T-cell (primary cell): Measurements from ENCODE around the gene WNT3A. TPM values are rescaled to one million over a fixed set of nuclear protein-coding genes. Genes with fewer than 3 reads are reported as not detected.

Source experiments
- ATAC-seq, 4 experiments: fragments of 200-7000 bp in 3 of 4; fragments of 150-1000 bp in 1 of 4; cut with Tn5 transposase; replicated peaks in 1 of 4; 1 replicate in 3 of 4; 2 replicates in 1 of 4; pipeline ENCODE4 v1.10.0; 2021; ENCODE audit warnings: moderate library complexity in 3 of 4, mild to moderate bottlenecking in 2 of 4, moderate number of reproducible peaks in 1 of 4
- CTCF ChIA-PET, 2 donors: fragments of 300-600 bp; sonication (Branson Sonifier 250); formaldehyde crosslinking; loops; one replicate each; lab custom pipeline; 2022; ENCODE audit warnings: antibody characterized with exemption in 2 of 2; lab: Charles Lee
- POLR2A ChIA-PET, 2 donors: fragments of 300-600 bp; sonication (Branson Sonifier 250); formaldehyde crosslinking; loops; one replicate each; lab custom pipeline; 2022; ENCODE audit warnings: antibody characterized with exemption in 2 of 2; lab: Charles Lee
- DNase-seq, 35 experiments: peaks; one replicate each; pipeline versions ENCODE4 v3.0.0 to v3.0.0-alpha.2; 2013 to 2023
- H3K27ac ChIP-seq: one replicate; pipeline ENCODE4 v1.5.1; 2013; ENCODE audit warnings: low read length
- H3K27me3 ChIP-seq, 2 experiments: replicated peaks in 1 of 2; 1 replicate in 1 of 2; 2 replicates in 1 of 2; pipeline versions ENCODE4 v1.6.1 to v1.7.0; 2013; ENCODE audit warnings: low read length in 1 of 2, mixed read lengths in 1 of 2; ENCODE audit not compliant: control insufficient read depth in 2 of 2, insufficient read depth in 2 of 2; ENCODE audit errors: extremely low read depth in 1 of 2
- H3K36me3 ChIP-seq, 2 donors: 1 replicate in 1 of 2; 2 replicates in 1 of 2; pipeline versions ENCODE4 v1.6.1 to v1.7.0; 2013; ENCODE audit warnings: low read length in 1 of 2; ENCODE audit not compliant: control insufficient read depth in 2 of 2, insufficient read depth in 1 of 2; ENCODE audit errors: extremely low read depth in 1 of 2
- H3K4me1 ChIP-seq, 2 experiments: 1 replicate in 1 of 2; 2 replicates in 1 of 2; pipeline versions ENCODE4 v1.6.1 to v1.7.0; 2013; ENCODE audit warnings: low read length in 2 of 2, mixed read lengths in 1 of 2; ENCODE audit not compliant: insufficient read depth in 2 of 2, control insufficient read depth in 1 of 2; ENCODE audit errors: extremely low read depth in 1 of 2
- H3K4me3 ChIP-seq, 2 donors: 1 replicate in 1 of 2; 2 replicates in 1 of 2; pipeline versions ENCODE4 v1.5.1 to v1.7.0; 2013; ENCODE audit warnings: mild to moderate bottlenecking in 2 of 2, low read length in 1 of 2, moderate library complexity in 1 of 2; ENCODE audit not compliant: control insufficient read depth in 1 of 2; ENCODE audit errors: extremely low read depth in 1 of 2
- H3K9me3 ChIP-seq: 2 replicates; pipeline ENCODE4 v1.7.0; 2013
- H3K27ac Mint-ChIP-seq, 2 donors: one replicate each; pipeline ENCODE4 v1.8.0; 2020 to 2021; ENCODE audit warnings: mild to moderate bottlenecking in 2 of 2, mixed read lengths in 2 of 2
- H3K27me3 Mint-ChIP-seq, 2 donors: one replicate each; pipeline ENCODE4 v1.8.0; 2021 to 2022; ENCODE audit warnings: mixed read lengths in 2 of 2
- H3K36me3 Mint-ChIP-seq: one replicate; pipeline ENCODE4 v1.8.0; 2021; ENCODE audit warnings: mixed read lengths
- H3K4me1 Mint-ChIP-seq, 3 donors: one replicate each; pipeline ENCODE4 v1.8.0; 2020 to 2022; ENCODE audit warnings: mixed read lengths in 3 of 3, mild to moderate bottlenecking in 1 of 3
- H3K4me3 Mint-ChIP-seq, 3 donors: one replicate each; pipeline ENCODE4 v1.8.0; 2020 to 2022; ENCODE audit warnings: mild to moderate bottlenecking in 3 of 3, mixed read lengths in 3 of 3, moderate library complexity in 3 of 3
- H3K9me3 Mint-ChIP-seq, 3 donors: one replicate each; pipeline ENCODE4 v1.8.0; 2020 to 2022; ENCODE audit warnings: mixed read lengths in 3 of 3
- WGBS: methylation state at CpG from one replicate; pipeline ENCODE4 v1.1.5; 2013; ENCODE audit warnings: missing lambda C conversion rate; ENCODE audit not compliant: insufficient coverage; 5-methylcytosine and 5-hydroxymethylcytosine counted together
- total RNA-seq, 35 experiments: library from RNA in 6 of 35; stranded (reverse) in 6 of 35; fragments of 120-200 nt in 1 of 35; gene quantifications; one replicate each; pipeline versions ENCODE4 v1.2.1 to v1.2.4 and lab custom pipeline; 2013 to 2026

WNT3A gene
- total RNA-seq, 5 donors from 2014 or later (not counting 1 experiment from before 2014, with no cell fraction given): 0.10 to 0.28 TPM; not detected in 3

DNA sequence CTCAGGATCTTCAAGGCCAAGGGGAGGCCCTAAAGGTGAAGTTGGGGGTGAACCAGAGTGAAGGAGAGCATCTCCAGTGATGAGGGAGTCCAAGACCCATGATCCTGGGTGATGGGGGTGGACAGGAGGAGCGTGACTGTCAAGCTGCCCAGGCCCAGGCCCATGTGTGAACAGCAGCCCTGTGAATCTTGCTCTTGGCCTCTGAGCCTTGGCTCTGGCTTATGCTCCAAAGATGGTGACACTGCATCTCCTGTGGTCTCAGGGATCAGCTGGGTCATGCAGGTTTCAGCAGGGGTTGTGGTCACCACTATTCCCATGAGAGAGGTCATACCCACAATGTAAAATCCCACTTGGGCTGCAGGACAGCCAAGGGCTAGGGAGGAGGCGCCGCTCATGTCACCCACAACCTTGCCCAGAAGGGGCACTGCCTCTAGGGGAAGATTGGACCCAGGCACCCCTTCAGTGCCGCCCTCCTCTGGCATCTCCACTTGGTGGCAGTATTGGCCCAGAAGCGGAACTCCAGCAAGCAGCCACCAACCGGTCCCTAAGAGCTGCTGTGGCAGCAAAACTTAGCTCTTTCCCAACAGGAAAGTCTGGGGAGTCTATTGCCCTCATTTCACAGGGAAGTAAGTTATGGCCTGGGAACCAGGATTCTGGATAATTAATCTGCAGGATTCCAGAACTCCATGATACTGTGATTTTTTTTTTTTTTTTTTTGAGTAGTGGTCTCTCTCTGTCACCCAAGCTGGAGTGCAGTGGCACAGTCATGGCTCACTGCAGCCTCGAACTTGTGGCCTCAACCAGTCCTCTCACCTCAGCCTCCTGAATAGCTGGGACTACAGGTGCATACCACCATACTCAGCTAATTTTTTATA, 7.5 kb upstream of the WNT3A start:
- WGBS: 8% methylated on average over 6 of the region's 7 CpGs
- ATAC-seq (peak; percentile 84 to 98 (median 88)), DNase-seq (peak; percentile 15 to 76 (median 62))
- Histone ChIP-seq H3K9me3 (no peaks in the 10 kb centered on the region), H3K27me3 (peaks cover 0 to 47% of the 10 kb centered on the region in 2 experiments), H3K4me1 (no peaks in the 10 kb centered on the region), H3K4me3 (no peak overlapping the region), H3K36me3 (no peaks in the 10 kb centered on the region), H3K27ac (no peak overlapping the region)
- peaks cover 18 to 26% (median 20%) of the 10 kb centered on the region in 3 donors for H3K9me3 Mint-ChIP-seq
- no peak overlapping the region for H3K4me3 Mint-ChIP-seq
- H3K27ac Mint-ChIP-seq: no peak overlapping the region
- ChIA-PET POLR2A (interaction anchor here in 1 of 2 donors (0.6 kb wide), 1 partner anchor 96 kb away, joined by 5 read pairs; no protein-coding TSS in a partner anchor), CTCF (interaction anchor here (0.6 to 1.0 kb wide), 16 partner anchors 34 to 1258 kb away, joined by 3 to 10 read pairs (median 4); no protein-coding TSS in a partner anchor)
- peaks cover 0 to 1% (median under 1%) of the 10 kb centered on the region in 3 donors for H3K4me1 Mint-ChIP-seq
- H3K27me3 Mint-ChIP-seq: peaks cover 23 to 47% of the 10 kb centered on the region in 2 donors
- H3K36me3 Mint-ChIP-seq: no peaks in the 10 kb centered on the region

DNA sequence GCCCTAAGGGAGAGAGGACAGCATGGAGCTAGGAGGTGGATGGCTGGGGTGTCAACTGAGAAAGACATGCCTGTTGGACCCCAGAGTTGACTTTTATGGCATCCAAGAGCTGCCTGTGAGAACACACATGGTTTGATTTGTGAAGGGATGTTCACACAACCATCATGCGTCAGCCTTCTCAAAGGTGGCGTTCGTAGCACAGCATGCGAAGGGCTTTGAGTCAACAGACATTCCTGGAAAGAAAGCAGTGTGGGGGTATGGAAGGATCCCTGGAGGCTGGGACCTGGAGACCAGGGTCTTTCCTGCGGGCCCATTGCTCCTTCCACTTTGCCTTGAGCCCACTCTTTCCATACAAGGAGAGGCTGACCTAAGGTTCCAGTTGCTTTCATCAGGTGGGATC, 6.4 kb upstream of the WNT3A start:
- peaks cover 18 to 26% (median 20%) of the 10 kb centered on the region in 3 donors for H3K9me3 Mint-ChIP-seq
- no peak overlapping the region for H3K27ac ChIP-seq
- WGBS: 100% methylated on average over 3 of the region's 5 CpGs
- CTCF ChIA-PET: interaction anchor here in 1 of 2 donors (0.5 to 0.9 kb wide), 2 partner anchors 515 to 517 kb away, joined by 4 read pairs; no protein-coding TSS in a partner anchor
- H3K4me1 ChIP-seq: peaks cover 0 to 6% of the 10 kb centered on the region in 2 experiments
- no peak overlapping the region for H3K27ac Mint-ChIP-seq
- H3K27me3 ChIP-seq: peaks cover 0 to 55% of the 10 kb centered on the region in 2 experiments
- H3K27me3 Mint-ChIP-seq: peaks cover 27 to 53% of the 10 kb centered on the region in 2 donors
- H3K4me1 Mint-ChIP-seq: peaks cover 0 to 5% (median 2%) of the 10 kb centered on the region in 3 donors
- no peak for DNase-seq
- H3K9me3 ChIP-seq: no peaks in the 10 kb centered on the region
- H3K36me3 Mint-ChIP-seq: no peaks in the 10 kb centered on the region
- H3K36me3 ChIP-seq: no peaks in the 10 kb centered on the region
- H3K4me3 ChIP-seq: no peak overlapping the region
- POLR2A ChIA-PET: no interaction called here
- ATAC-seq: no peak
- no peak overlapping the region for H3K4me3 Mint-ChIP-seq

DNA sequence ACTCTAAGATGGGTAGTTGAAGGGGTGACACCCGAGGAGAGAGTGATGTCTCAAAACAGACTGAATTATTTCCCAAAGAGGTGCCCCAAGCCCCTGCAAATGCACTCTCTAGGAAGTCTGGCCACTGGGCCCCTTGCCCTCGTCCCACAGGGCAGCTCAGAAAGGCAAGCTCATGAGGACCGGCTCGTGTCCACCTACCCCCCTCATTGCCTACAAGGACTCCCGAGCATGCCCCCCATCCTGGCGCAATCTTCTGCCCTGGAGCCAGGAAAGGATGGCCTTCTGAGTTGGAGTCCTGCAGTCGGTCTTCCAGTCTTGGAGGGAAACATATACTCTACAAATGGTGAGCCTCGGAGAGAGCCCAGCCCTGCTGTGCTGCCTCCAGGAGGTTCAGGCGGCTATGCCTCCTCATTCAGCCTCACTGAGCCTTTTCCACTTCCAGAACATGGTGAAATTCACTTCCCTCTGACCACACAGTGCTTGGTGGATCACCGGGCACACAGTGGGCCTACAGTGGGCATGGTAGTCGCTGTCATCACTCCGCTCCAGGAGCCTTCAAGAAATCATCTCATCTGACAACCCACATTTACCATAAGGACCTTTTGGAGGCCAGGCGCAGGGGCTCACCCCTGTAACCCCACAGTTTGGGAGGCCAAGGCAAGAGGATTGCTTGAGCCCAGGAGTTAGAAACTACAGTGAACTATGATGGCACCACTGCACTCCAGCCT, 5.8 kb upstream of the WNT3A start:
- Mint-ChIP-seq H3K27ac (no peak overlapping the region), H3K9me3 (peaks cover 15 to 21% (median 18%) of the 10 kb centered on the region in 3 donors), H3K4me3 (no peak overlapping the region), H3K4me1 (peaks cover 0 to 7% (median 2%) of the 10 kb centered on the region in 3 donors), H3K27me3 (peaks cover 27 to 56% of the 10 kb centered on the region in 2 donors), H3K36me3 (no peaks in the 10 kb centered on the region)
- ATAC-seq (no peak), DNase-seq (no peak)
- Histone ChIP-seq H3K4me1 (peaks cover 0 to 6% of the 10 kb centered on the region in 2 experiments), H3K36me3 (no peaks in the 10 kb centered on the region), H3K27me3 (peaks cover 0 to 59% of the 10 kb centered on the region in 2 experiments), H3K4me3 (no peak overlapping the region), H3K27ac (no peak overlapping the region), H3K9me3 (no peaks in the 10 kb centered on the region)
- CTCF ChIA-PET: interaction anchor here in 1 of 2 donors (0.5 kb wide), 1 partner anchor 517 kb away, joined by 4 read pairs; no protein-coding TSS in a partner anchor
- 73% methylated on average over 10 of the region's 13 CpGs for WGBS
- POLR2A ChIA-PET: no interaction called here

DNA sequence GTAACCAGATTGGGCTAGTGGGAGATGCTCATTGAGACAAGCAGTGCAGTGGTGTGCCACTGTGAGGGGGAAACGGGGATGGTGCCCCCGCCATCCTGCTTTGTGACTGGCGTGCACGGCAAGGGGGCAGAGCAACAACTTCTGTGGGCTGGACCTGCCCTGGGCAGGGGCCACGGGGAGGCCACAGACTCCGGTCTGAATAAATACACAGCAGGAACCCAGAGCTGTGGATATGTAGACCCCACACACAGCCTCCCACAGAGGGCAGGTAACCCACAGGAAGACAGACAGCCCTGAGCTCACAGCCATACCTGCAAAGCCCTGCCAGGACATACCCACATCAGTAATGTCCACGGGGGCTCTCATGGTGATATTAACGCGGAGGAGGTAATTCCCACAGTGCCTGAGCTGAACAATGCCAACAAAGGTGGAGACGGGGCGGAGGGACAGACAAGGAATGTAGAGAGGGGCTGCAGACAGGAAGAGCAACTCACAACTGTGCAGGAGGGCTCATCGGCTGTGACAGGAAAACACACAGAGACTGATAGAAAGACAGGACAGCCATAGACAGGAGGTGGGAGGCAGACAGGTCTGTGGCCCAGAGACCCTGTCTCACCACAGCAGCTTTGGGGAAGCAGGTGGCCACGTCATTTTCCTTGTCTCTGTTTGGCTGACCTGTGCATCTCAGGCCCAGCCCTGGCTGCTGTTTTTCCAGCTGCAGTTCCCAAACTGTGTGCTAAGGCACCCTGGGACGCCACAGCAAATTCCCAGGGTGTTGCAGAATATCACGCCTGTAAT, 4.9 kb upstream of the WNT3A start:
- ChIA-PET CTCF (no interaction called here), POLR2A (no interaction called here)
- no peak overlapping the region for H3K4me3 Mint-ChIP-seq
- H3K9me3 ChIP-seq: no peaks in the 10 kb centered on the region
- H3K27ac Mint-ChIP-seq: no peak overlapping the region
- H3K4me1 ChIP-seq: peaks cover 0 to 6% of the 10 kb centered on the region in 2 experiments
- no peaks in the 10 kb centered on the region for H3K36me3 ChIP-seq
- peaks cover 0 to 7% (median 2%) of the 10 kb centered on the region in 3 donors for H3K4me1 Mint-ChIP-seq
- H3K27me3 ChIP-seq: peaks cover 0 to 64% of the 10 kb centered on the region in 2 experiments
- ATAC-seq (no peak), DNase-seq (peak in 1 of 35 experiments; percentile 19)
- 72% methylated on average over 14 of the region's 15 CpGs for WGBS
- no peak overlapping the region for H3K27ac ChIP-seq
- H3K4me3 ChIP-seq: no peak overlapping the region
- H3K27me3 Mint-ChIP-seq: peaks cover 27 to 60% of the 10 kb centered on the region in 2 donors
- no peaks in the 10 kb centered on the region for H3K36me3 Mint-ChIP-seq
- peaks cover 6 to 12% (median 9%) of the 10 kb centered on the region in 3 donors for H3K9me3 Mint-ChIP-seq

DNA sequence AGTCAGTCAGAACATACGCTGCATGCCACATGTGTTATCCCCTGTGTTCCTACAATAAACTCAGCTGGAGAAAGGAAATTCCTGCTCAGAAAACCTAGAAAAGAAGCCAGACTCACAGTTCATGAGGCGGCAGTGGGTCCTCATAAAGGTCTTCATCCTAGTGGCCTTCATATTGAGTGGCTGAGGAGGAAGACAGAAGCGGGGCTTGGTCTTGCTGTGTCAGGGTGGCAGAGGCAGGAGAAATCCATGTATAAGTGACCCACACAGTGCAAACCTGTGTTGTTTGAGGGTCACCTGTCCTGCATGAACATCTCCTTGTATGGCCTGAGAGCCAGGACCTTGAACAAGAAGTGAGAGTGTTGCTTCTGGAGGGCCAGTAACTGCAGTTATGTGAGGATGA, 4.0 kb upstream of the WNT3A start:
- ATAC-seq (no peak), DNase-seq (no peak)
- POLR2A ChIA-PET: no interaction called here
- Mint-ChIP-seq H3K9me3 (peaks cover 4 to 6% (median 5%) of the 10 kb centered on the region in 3 donors), H3K36me3 (no peaks in the 10 kb centered on the region), H3K27me3 (peaks cover 27 to 66% of the 10 kb centered on the region in 2 donors), H3K27ac (no peak overlapping the region), H3K4me1 (peaks cover 0 to 7% (median 7%) of the 10 kb centered on the region in 3 donors), H3K4me3 (no peak overlapping the region)
- Histone ChIP-seq H3K27ac (no peak overlapping the region), H3K27me3 (peaks cover 0 to 71% of the 10 kb centered on the region in 2 experiments), H3K36me3 (no peaks in the 10 kb centered on the region), H3K9me3 (no peaks in the 10 kb centered on the region), H3K4me3 (no peak overlapping the region), H3K4me1 (peaks cover 0 to 9% of the 10 kb centered on the region in 2 experiments)
- 67% methylated on average over 2 of the region's 3 CpGs for WGBS
- CTCF ChIA-PET: no interaction called here
